DOHH2 (cell line): ENCODE measurements around the gene RMDN2.

Experiments
- CTCF ChIP-seq: fragments of 200-600 bp; sonication (generic); IDR thresholded peaks from one replicate; pipeline ENCODE4 v1.5.1; 2014; ENCODE audit warnings: antibody characterized with exemption, mild to moderate bottlenecking, low read depth, low read length; ENCODE audit not compliant: poor library complexity, severe bottlenecking
- EZH2phosphoT487 ChIP-seq: fragments of 200-600 bp; sonication (generic); IDR thresholded peaks from 2 replicates; pipeline ENCODE4 v1.6.1; 2017; ENCODE audit warnings: borderline replicate concordance, mild to moderate bottlenecking, antibody characterized with exemption, low read length, moderate library complexity, mixed read lengths

- TF ChIP-seq CTCF (no peak), EZH2phosphoT487 (no peak)
These were observed 5.5 kb upstream of the RMDN2 start for GRCh38 chr2:37919631-37920032.
